DMS79 (cell line): ENCODE measurements around the gene RPS27L.
"Not testable (repeated sequence)": the region's sequence is repeated elsewhere in the genome, so short reads cannot be mapped to it uniquely, and the experiment has no call there.

Source experiments
- DNase-seq: peaks from one replicate; lab custom pipeline; 2025; lab: John Stamatoyannopoulos, UW

Gene RPS27L

GRCh38 chr15:63098901-63099300 lies 58.4 kb downstream of the RPS27L start:
- DNase-seq: not testable (repeated sequence)
